HUDEP-2 (cell line): ENCODE results near the gene FRYL.

Experiments
- DNase-seq, 76 experiments: peaks; one replicate each; lab custom pipeline; 2025; ENCODE audit not compliant: unreplicated experiment in 76 of 76; lab: John Stamatoyannopoulos, UW

Gene FRYL

DNA sequence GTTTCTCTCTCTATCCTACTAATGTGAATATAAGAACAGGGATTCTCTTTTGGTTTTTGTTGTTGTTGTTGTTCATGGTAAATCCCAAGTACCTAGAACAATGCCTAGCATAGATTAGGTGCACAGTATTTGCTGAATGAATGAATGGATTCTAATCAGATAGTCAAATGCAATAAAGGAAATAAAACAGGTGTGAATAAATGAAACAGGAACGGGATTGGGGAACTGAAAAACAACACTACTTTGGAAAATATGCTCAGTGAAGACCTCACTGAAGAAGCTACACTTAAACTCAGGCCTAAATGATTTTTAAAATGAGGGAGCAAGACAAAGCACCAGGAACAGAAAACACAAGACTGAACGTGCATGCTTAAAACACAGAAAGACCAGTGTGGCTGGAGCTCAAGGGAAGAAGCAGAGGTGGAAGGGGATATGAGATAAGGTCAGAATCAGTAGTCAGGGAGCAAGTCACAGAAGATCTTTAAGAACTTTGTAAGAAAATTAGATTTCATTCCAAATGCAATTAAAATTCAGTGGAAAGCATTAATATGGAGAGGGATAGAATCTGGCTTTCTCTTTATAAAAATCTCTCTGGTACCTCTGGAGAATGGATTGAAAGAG is 145.3 kb downstream of the FRYL start:
- no peak for DNase-seq

DNA sequence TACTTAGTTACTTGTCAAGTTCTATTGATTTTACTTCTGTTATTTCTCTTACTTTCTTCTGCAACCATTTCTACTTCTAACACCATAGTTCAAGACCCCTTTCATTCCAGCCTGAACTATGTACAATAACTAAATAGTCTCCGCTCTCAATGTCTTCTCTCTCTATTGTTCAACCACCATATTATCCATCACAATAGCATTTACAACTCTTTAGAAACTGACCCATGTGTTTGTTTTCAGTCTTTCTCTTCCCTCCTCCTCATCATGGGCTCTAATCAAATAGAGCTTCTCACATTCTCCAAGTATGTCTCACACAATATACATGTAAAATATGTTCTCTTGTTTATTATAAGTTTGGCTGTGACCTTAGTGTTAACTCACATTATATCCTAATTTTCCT is 146.4 kb downstream of the FRYL start:
- DNase-seq: no peak

DNA sequence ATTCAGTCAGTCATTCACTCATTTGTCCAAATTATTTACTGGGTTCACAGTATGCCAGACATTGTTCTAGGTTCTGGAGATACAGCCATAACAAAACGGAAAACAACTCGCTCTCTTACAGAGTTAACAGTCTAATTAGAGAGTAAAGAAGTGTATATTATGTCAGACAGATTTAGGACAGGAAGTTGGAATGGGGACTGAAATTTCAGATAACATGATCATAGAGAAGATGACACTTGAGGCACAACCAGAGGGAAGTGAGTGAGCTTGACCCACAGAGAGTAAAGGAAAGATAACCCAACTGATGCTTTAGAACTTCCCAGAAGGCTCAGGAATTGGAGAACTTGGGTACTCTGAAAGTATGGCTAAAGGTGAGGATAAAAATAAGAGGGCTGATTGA is 150.6 kb downstream of the FRYL start:
- DNase-seq: no peak

DNA sequence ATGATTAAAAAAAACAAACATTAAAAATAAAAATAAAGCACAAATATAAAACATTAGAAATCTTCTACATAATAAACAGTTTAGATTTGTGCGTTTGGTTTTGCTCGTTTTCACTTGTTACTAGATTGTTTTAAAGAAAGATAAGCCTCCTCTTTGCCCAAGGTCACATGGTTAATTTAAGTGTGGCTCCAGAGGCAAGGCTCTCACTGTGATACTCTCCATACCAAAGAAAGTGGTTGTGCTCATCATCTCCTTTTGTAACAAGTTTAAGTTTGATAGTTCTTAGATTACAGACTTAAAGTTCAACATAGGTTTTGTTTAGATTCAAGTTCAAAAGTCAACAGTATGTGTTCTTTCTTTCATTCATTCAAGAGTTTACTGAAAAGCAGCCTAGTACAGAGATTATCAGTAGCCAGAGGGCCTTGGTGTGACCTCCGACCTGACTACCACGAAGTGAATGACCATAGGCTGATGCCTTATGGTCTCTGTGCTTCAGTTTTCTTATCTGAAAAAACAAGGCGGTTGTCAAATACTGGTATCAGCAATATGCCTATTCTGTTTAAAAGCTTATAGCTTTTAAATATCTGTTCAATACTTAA is 156.8 kb downstream of the FRYL start:
- DNase-seq: peak in 19 of 76 experiments; percentile 0 to 52 (median 15)

DNA sequence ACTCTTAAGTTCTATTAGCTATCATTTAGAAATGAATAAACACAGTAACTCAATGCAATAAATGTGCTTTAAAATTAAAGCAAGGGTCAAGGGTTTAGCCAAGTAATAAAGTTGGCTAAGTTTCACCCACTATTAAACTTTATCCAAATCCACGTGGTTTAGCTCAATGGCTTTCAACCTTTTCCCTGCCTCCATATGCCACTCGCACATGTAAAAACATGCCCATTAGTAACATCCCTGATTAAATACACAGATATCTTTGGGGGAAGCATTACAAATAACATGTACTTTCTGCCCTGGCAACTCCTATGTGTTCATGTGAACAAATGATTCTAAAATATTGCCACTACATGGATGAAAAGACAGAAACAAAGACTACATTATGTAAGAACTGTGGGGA is 159.2 kb downstream of the FRYL start:
- no peak for DNase-seq

DNA sequence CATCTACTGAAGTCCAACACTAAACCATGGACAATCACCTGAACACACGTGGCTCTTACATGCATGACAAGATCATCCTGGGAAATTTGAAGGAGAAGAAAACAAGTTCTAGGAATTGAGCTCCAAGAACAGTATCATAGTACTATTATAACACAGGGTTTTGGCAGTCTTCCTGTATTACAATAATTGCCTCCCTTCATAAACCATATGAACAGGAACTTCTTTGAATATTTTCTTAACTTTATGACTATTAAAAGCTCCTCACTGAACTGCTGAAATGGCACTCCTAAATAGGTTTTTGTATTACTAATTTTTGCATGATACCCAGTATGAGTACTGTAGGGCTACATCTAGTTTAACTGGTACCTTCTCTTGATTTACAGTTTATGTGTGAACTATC is 160.0 kb downstream of the FRYL start:
- no peak for DNase-seq

DNA sequence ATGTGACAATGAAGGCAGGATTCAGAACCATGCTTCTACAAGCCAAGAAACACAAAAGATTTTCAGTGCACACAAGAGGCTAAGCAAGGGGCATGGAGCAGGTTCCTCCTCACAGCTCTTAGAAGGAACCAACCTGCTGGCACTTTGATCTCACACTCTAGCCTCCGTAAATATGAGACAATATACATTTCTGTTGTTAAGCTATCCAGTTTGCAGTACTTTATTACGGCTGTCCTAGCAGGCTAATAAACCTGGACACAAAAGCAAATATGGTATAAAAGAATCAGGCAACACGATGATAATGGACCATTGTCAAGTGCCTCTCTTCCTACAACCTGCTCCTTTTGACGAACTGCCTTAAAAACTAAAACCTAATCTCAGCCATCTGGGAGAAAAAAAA is 175.6 kb downstream of the FRYL start:
- no peak for DNase-seq

DNA sequence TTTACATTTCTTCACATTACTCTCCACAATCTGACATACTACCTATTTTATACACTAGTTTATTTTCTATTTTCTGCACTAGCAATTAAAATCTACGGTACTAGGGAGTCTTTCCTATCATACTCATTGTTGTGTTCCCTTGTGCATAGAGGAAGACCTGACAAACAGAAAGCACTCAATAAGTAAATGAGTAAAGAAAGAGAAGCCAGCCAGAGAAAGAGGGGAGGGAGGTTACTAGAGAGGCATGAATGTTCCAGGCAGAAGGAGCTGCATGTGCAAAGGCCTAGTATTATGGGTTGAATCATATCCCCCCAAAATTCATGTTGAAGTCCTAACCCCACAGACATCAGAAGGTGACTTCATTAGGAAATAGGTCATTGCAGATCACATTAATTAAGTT is 176.0 kb downstream of the FRYL start:
- DNase-seq: no peak

DNA sequence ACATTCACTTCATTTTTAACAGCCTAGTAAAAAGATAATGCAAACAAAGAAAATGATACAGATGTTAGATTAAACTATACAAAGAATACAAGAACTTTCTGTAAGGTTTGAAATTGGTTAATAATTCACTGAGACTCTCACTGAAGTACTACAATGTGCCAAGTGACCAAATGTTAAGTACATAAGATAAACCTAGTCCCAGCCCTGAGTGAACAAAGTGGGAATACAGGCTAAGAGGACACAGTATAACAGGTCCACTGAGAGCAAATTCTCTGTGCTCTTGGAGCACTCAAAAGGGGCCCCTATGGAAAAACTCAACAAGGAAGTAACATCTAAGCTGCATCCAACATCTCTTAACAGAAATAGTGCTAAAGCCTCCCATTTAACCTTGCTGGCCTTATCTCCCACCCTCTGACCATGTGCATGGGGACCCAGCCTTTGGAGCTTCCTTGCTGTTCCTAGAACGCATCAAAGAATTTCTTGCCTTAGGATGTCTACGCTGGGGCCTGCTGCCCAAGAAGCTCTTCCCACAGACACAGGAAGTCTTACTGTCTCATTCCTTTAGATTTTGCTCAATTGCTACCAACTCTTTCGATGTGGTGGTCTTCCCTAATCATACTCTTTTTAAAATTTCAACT is 176.6 kb downstream of the FRYL start:
- no peak for DNase-seq

DNA sequence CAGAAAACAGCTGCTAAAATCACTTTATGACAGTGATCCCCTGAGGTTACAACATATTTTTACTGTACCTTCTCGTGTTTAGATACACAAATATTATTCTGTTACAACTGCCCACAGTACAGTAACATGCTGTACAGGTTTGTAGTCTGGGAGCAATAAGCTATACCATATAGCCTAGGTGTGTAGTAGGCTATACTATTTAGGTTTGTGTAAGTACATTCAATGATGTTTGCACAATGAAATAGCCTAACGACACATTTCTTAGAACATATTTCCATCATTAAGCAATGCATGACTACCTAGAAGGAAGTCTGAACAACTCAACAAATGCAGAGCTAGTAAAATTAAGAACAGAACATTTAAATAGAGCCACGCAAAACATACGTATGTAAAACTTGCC is 177.3 kb downstream of the FRYL start:
- no peak for DNase-seq

DNA sequence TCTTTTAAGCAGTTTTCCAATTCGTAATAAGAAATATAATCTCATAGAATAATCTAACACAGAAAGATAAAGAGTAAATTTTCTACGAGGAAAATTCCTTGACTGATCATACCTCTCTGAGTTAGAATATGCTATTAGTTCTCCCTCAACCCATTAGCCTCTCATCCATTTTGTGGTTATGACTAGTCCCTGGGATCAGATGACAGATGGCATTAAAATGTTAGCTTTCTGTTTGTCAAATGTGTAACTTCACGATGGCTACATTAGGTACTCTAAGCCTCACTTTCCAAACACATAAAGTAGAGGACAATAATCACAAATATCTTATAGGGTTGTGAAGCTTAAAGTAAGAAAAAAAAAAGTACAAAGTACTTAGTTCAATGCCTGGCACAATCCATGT is 177.9 kb downstream of the FRYL start:
- DNase-seq: no peak

DNA sequence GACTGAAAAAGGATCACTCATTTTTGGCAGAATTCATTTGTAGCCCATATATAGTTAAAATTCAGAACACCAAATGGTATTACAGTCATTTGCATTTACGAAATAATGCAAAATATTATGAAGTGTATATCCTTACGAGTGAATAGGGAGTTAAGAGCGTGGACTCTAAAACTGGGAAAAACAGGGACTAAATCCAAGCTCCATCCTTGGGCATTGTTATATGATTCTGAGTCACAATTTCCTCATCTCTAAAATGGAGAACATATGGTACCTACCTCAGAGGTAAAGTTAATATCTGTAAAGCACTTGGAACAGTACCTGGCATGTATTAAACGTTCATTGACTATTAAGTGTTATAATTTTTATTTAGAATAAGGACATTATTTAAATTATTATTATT is 183.7 kb downstream of the FRYL start:
- DNase-seq: no peak

DNA sequence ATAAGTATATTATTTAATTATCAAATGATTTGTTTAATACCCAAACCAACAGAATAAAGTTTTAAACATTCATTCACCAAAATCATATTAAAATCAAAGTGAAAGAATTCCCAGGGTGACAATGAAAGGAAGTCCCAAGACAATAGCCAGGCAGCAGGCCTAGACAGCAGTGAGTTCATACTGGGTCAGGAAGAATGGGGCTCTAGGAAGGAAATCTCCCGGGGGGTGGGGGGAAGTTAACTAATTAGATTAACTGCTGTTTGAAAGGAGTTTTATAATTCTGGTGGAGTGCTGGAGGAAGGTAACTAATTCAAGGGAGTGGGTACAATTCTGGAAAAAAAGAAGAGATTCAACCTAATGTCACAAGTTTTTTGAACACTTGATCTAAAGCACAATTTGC is 185.9 kb downstream of the FRYL start:
- no peak for DNase-seq

DNA sequence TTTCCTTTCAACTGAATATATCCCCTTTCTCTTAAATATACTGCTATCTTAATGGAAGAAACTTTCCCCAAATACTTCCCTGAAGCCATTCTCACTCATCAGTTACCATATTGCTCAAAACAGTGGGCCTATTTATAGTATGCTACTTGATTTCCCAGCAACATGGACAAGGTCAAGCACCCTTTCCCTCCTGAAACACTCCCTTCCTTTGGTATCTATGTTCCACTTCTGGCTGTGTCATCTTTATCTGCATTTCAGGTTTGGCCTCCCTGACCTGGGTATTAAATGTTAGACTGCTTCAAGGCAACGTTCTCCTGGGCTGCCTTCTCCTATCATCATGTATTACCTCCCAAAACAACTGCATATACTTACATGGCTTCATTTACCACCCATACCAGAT is 188.7 kb downstream of the FRYL start:
- no peak for DNase-seq

DNA sequence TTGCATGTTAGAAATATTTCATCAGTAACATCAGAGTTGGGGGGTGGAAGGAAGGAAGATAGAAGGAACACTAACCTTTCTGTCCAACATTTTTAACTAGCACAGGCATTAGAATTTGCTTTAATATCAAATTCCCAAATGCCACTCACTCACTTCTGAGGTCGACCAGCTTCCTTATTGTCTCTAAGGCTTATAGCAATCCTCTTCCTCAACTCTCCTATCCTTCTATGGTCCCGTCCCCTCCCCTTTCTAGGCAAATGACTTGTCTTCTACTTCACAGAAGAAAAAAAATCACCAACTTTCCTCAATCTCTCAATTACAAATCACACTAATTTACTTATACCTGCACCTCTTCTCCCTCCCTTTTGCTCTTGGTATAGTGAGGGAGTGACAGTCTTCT is 189.2 kb downstream of the FRYL start:
- no peak for DNase-seq

DNA sequence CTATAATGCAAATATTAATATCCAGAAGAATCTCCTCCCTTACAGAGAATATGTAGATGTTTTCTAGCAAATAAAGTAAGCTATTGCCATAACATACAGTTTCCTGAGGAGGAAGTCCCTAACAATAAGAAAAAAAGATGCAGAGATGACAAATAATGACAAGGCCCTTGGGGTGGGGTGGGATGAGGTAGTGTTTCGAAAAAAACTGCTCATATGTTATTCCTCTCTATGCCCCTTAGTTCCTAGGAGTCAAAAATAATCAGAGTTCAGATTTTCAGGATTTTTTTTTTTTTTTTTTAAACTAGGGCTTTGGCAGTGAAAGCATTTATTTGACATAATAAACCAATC is 191.0 kb downstream of the FRYL start:
- no peak for DNase-seq

DNA sequence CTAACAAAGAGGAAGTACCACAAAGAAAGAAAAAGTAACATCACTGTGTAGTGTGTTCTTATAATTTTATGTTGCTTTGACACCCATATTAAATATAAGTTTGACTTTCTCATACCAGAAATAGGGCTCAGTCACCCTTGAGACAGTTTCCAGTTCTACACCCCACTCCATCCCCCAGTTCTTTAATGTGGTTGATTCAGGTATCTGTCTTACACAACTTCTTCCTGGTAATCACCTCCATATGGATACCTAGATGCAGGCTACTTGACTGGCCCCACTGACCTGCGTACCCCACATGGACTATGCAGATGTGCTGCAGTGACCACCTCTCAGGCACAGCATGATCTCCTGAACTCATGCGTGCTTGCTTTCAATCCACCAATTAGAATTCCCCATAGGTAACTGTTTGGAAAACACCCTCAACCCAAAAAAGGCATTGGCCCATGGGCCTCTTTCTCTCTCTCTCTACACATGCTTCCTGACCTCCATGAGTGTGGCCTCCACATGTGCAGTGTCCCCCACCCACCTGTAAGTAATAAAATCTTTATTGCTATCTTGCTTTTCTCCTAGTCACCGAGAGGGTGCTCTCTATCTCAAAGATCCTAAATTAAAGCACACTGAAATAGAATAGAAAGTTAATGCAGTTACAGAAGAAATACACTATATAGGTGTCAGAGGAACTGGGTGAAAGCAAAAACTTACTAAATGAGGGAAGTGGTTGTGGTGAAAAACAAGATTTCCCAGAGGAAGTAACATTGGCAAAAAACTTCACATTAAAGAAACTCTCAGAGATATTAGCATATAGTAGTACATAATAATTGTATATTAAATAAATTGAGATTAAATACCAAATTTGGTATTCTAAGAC is 191.6 kb downstream of the FRYL start:
- no peak for DNase-seq

DNA sequence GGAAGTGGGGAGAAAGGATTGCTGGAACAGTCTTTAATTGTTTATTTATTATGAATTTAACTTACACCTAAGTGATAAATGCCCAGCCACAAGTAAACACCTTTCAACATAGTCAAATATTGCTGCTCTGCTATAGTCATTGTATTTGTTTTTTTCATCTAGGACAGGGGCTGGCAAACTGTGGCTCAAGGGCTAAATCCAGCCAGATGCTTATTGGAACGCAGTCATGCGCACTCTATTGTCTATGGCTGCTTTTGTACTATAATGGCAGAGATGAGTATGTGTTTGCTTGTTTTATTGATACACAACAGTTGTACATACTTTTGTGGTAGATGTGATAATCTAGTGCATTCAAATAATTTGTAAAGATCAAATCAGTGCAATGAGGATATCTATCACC is 194.7 kb downstream of the FRYL start:
- DNase-seq: no peak

DNA sequence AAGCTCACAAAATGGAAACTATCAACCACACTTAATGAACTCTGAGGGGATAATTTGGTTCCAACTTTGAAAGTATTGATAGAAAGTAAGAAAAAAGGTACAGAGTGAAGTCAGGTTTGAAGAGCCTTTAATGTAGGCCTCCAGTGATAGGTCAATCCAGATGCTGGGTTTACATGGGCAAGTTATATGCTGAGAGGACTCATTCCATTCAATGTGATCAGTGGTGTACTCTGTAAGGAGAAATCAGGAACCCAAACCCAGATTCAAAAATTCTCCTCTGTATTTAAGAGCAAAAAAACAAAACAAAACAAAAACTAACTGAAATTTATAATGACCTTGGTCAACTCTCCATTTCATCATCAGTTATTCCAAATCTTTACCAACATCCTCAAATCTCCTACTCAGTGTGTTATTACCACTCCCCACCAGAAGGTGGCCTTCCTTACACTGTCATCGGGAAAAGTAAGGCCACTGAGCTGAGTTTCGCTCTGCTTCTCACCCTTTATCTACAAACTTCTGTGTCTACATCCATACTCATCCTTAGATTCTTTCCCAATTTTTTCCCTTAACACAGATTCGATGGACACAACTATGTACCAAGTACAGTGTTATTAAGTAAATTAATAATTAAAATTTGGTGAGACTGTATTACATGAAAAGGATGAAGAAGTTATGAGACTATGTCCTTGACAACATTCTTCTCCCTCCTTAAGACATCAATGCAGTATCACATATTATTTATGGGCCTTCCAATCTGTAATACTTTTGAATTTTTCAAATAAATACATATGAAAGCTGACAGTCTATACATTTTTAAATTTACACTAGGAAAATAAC is 201.7 kb downstream of the FRYL start:
- DNase-seq: peak in 49 of 76 experiments; percentile 1 to 61 (median 26)

DNA sequence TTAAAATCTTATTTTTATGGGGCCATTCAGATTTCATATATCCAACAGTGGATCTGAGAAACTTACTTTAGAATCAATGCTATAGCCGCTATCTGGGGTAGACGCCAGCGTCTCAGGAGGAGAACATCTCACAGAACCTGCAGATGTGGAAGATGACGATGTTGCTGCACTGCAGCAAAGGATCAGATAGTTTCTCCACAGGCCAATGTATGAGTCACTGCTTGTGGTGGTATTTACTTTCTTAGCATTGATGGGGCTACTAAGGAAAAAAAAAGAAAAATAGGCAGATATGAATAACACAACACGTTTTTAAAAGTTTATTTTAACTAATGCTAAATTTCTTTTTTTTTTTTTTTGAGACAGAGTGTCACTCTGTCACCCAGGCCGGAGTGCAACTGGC is 204.1 kb downstream of the FRYL start:
- DNase-seq: no peak

DNA sequence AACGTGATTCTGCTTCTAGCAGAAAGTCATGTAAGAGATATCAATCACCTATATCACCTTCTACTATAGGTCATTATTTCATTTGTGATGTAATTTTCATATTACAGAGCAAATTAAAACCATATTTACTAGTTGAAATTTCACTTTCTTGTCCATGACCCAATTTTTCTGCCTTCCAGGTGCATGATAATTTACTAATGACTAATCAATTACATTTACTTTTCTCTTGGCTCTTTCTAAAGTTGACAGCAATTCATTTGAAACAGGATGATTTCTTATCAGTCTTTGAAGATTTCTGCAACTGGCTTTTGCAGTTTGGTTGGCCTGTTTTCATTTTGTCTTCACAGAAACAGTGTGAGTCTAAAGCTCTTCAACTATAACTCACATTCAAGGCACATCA is 208.6 kb downstream of the FRYL start:
- no peak for DNase-seq
